Measurements from ENCODE around the gene RNASE7. TPM values are rescaled to one million over a fixed set of nuclear protein-coding genes. Genes with fewer than 3 reads are reported as not detected.

The RNASE7 gene
- total RNA-seq, 2 donors from 2014 or later = not detected

DNA sequence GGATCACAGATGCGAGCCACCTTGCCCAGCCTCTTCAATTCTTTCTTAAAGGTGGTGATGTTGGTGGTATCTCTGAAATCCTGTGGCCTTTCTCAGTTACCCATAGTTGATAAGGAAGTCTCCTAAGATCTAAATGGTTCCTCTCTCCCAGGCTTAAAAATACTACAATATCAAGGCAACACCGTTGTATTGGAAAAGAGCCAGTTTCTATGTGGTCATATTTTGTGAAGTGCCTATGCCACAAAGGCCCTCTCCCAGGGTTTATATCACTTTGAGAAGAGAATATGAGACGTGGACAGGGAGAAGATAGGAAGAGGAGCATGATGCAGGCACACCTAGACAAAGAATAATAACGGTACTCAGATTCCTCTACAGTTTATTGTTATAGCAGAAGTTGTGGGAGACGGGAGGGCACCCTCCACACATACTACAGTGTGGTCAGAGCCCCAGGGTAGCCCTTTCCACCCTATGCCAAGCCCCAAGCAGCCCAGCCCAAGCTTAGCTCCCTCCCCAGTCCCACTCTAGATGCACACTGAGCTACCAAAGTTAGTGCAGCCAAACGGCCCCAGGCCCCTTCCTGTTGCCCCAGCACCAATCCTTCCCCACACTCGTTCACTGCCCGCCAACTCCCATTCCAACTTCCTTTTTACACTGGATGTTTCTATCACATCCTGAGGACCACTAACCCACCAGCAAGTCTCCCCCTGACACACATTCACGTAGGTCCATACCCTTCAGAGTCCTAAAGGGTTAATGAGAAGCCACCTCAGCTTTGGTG is 25.6 kb upstream of the RNASE7 start:
- Mint-ChIP-seq H3K36me3 (no peaks in the 10 kb centered on the region), H3K27me3 (peaks cover 16 to 27% of the 10 kb centered on the region in 2 donors), H3K4me1 (ENCODE audit: low read depth in 2 of 2) (no peaks in the 10 kb centered on the region), H3K27ac (no peak overlapping the region), H3K9me3 (no peaks in the 10 kb centered on the region), H3K4me3 (no peak overlapping the region)
- no peak for DNase-seq (ENCODE audit: low spot score)
- ATAC-seq = no peak

DNA sequence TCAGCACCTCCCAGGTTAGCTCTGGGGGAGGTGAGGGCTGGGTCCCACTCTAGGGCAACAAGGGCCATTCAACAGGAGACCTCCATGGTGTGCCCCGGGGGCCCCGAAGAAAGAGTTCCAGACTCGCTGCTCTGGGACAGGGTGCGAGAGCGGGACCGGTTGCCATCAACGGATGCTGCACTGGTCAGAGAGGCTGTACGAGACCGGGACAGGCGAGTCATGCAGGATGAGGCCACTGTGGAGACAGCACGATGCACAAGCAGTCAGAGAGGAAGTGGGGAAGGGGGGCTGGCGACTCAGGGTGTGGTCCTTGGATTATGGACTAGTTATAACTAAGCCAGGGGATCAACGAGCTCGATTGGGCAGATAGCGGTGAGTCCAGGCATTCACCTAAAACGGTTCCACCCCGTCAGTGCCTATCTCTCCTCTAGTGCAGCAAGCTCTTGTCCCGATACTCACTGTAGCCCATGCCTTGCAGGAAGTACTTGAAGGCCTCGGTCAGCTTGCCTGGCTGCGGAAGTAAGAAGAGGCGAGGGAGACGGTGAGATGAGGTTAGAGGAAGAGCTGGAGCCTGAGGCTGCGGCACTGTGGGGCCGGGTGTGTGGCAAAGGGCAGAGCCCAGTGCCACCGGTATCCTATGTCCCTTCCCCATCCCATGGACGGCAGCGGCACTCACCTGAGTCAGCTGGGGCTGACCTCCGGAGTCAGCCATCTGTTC is 24.5 kb upstream of the RNASE7 start:
- Mint-ChIP-seq H3K27me3 (peaks cover 14 to 26% of the 10 kb centered on the region in 2 donors), H3K27ac (no peak overlapping the region), H3K9me3 (no peaks in the 10 kb centered on the region), H3K36me3 (no peaks in the 10 kb centered on the region), H3K4me1 (ENCODE audit: low read depth in 2 of 2) (peaks cover 0 to under 1% of the 10 kb centered on the region in 2 donors), H3K4me3 (no peak overlapping the region)
- ATAC-seq (no peak), DNase-seq (ENCODE audit: low spot score) (no peak)

DNA sequence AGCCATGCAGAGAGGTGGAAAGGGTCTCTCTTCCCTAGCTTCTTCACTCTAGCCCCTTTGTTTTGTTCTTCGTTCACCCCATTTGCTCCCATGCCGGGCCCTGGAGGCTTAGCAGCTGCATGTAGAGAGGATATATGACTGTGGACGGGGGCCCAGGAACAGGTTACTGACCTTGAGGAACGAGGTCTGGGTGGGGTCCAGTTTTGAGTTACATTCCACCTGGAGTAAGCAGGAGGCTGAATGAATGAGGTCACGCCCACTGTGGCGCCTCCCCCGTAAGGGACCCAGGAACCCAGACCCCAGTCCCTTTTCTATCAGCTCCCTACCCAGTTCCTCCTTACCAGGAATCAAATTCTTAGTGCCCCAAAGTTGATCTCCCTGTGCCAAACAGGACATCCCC is 23.9 kb upstream of the RNASE7 start:
- no peaks in the 10 kb centered on the region for H3K36me3 Mint-ChIP-seq
- H3K27ac Mint-ChIP-seq = no peak overlapping the region
- peaks cover 0 to 4% of the 10 kb centered on the region in 2 donors for H3K4me1 Mint-ChIP-seq (ENCODE audit: low read depth in 2 of 2)
- H3K27me3 Mint-ChIP-seq = peaks cover 13 to 28% of the 10 kb centered on the region in 2 donors
- H3K4me3 Mint-ChIP-seq = no peak overlapping the region
- DNase-seq (ENCODE audit: low spot score) (no peak), ATAC-seq (no peak)
- no peaks in the 10 kb centered on the region for H3K9me3 Mint-ChIP-seq

DNA sequence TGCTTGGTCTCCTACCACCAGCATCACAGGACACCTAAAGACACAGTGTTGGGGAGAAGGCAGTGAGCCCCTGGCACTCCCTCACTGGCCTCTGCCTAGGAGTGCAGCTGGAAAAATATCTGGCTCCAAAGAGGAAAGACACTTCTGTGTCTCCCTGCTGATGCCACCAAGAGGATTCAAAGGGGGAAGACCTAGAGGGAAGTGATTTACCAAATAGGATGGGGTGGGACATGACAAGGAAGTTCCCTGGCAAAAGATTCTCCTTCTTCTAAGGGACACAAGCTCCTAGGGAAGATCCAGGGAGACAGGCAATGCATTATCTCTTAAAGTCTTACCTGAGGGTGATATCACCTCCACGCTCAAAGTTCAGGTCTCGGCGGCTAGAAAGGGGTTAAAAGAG is 23.4 kb upstream of the RNASE7 start:
- ATAC-seq (no peak), DNase-seq (ENCODE audit: low spot score) (no peak)
- Mint-ChIP-seq H3K4me1 (ENCODE audit: low read depth in 2 of 2) (peaks cover 0 to 4% of the 10 kb centered on the region in 2 donors), H3K27me3 (peaks cover 13 to 26% of the 10 kb centered on the region in 2 donors), H3K9me3 (no peaks in the 10 kb centered on the region), H3K36me3 (no peaks in the 10 kb centered on the region), H3K4me3 (no peak overlapping the region), H3K27ac (no peak overlapping the region)

DNA sequence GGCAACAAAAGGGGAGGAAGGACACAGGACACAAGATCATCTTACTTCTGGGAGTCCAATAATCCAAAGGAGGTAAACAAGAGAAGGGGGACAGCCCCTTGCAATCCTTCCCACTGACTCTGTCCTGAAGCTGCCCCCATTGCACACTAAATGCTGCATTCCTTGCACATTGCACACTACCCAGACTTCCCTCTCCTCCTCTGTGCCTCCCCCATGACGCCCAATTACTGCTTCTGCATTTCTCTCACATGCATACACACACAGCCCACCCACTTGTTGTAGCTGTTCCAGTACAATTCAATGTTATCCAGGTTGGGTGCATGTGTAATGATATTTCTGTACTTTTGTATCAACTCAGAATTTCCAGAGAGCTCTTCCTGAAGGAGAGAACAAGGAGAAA is 22.8 kb upstream of the RNASE7 start:
- Mint-ChIP-seq H3K27me3 (peaks cover 10 to 20% of the 10 kb centered on the region in 2 donors), H3K9me3 (no peaks in the 10 kb centered on the region), H3K36me3 (no peaks in the 10 kb centered on the region), H3K27ac (no peak overlapping the region), H3K4me3 (no peak overlapping the region), H3K4me1 (ENCODE audit: low read depth in 2 of 2) (peaks cover 3 to 8% of the 10 kb centered on the region in 2 donors)
- DNase-seq (ENCODE audit: low spot score) (no peak), ATAC-seq (no peak)

DNA sequence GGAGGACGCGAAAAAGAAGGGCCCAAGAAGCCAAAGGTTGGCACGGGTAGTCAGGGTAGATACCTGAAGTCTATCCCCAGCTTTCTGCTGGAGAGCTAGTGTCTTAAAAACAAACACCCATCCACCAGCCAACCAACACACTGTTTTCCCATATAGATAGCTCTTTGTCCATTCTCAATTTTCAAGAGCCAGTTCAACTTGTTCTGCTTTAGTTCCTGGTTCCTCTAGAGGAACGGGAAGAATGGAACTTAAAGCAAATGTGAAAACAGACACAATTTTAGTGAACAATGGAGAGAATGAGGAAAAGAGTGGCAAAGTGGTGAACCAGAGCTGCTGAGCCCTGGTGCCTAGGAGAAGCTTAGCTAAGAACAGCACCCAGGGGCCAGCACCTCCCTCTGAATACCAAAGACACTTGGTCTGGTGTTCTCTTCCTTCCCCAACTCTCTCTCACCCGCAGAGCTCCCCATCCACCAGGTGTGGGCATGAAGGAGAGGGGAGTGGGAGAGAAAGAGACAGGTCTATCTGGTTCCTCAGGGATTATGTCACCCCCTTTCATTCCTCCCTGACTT is 21.1 kb upstream of the RNASE7 start:
- H3K36me3 Mint-ChIP-seq = no peaks in the 10 kb centered on the region
- no peak for DNase-seq (ENCODE audit: low spot score)

DNA sequence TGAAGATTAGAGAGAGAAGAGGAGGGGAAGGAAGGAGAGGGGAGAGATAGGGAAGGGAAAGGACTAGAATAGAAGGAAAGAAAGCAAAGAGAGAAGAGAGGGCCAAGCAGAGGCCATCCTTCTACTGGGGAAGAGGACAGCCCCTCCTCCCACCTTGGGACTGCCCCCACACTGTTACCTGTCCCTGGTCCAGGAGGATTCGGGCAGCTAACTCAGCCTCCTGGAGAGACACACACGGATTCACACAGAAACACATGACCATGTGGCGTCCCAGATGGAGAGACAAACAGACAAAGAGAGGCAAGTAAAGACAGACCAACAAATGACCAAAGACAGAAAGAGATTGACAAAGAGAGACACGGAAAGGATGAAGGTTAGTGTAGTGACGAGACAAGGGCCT is 19.5 kb upstream of the RNASE7 start:
- H3K36me3 Mint-ChIP-seq = no peaks in the 10 kb centered on the region
- peaks cover 5 to 10% of the 10 kb centered on the region in 2 donors for H3K4me1 Mint-ChIP-seq (ENCODE audit: low read depth in 2 of 2)
- DNase-seq (ENCODE audit: low spot score) = no peak
- ATAC-seq = no peak
- no peaks in the 10 kb centered on the region for H3K9me3 Mint-ChIP-seq
- peak overlapping the region; percentile 33 for H3K4me3 Mint-ChIP-seq
- no peak overlapping the region for H3K27ac Mint-ChIP-seq
- peaks cover 10 to 16% of the 10 kb centered on the region in 2 donors for H3K27me3 Mint-ChIP-seq

More for the DNA sequence above, 21.1 kb upstream of the RNASE7 start:
- Mint-ChIP-seq H3K9me3 (no peaks in the 10 kb centered on the region), H3K4me1 (ENCODE audit: low read depth in 2 of 2) (peaks cover 5 to 10% of the 10 kb centered on the region in 2 donors), H3K27ac (no peak overlapping the region), H3K4me3 (no peak overlapping the region), H3K27me3 (peaks cover 10 to 16% of the 10 kb centered on the region in 2 donors)
- no peak for ATAC-seq

DNA sequence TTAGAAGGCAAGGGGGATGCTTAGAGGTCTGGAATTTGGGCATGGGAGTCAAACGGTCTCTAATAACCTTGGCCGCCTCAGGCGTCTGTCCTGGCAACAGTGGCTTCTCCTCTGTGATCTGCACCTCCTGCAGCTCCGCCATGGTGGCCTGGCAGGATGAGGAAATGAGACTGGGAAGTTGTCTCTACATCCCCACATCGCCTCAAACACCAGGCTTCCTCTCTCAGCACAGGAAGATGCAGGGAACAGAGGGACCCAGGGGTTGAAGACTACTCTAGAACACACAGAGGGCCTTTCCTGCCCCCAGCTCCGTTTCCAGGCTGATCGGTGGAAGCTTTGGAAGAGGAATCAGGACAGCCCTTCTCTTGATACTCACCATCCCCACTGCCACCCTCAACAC is 19.0 kb upstream of the RNASE7 start:
- Mint-ChIP-seq H3K4me3 (peak overlapping the region; percentile 70), H3K9me3 (no peaks in the 10 kb centered on the region), H3K27me3 (peaks cover 10 to 16% of the 10 kb centered on the region in 2 donors), H3K36me3 (no peaks in the 10 kb centered on the region), H3K27ac (no peak overlapping the region), H3K4me1 (ENCODE audit: low read depth in 2 of 2) (peaks cover 5 to 10% of the 10 kb centered on the region in 2 donors)
- DNase-seq (ENCODE audit: low spot score) (no peak), ATAC-seq (no peak)

DNA sequence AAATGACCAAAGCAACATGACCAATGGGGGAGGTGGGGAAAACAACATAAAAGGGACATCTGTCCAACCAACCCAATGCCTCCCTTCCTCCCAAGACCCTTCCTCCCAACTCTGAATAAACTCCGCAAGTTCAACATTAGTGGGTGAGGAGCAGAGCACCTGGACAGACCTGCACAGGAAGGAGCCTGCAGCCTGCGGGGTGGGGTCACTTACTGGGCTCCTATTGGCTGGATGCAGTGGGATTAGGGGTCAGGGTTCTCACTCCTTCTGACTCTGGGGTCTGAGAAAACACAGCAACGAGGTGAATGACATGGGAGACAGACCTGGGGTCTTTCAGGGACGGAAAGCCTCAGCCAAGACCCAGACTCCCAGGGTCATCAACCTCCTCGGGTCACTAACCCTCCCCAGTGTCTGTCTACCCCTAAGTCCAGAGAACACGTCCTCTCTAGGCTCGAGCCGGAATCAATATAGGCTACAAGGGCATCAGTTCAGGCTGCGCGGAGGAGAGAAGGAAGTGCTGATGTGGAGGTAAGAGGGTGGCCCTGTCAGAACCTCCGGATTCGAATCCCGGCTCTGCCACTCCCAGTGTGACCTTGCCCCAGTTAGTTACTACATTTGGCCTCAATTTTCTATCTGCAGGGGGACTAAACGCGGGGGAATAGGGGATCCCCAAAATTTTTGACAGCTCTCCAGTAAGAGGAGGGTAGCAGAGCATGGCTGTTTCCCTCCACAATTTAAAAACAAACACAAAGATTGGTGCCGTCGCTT is 18.2 kb upstream of the RNASE7 start:
- no peak for DNase-seq (ENCODE audit: low spot score)
- peak in 1 of 2 donors; percentile 8 for ATAC-seq
- H3K36me3 Mint-ChIP-seq = no peaks in the 10 kb centered on the region
- no peaks in the 10 kb centered on the region for H3K9me3 Mint-ChIP-seq
- peaks cover 10 to 16% of the 10 kb centered on the region in 2 donors for H3K27me3 Mint-ChIP-seq
- no peak overlapping the region for H3K27ac Mint-ChIP-seq
- H3K4me1 Mint-ChIP-seq (ENCODE audit: low read depth in 2 of 2) = peaks cover 5 to 10% of the 10 kb centered on the region in 2 donors
- peak overlapping the region; percentile 70 for H3K4me3 Mint-ChIP-seq

DNA sequence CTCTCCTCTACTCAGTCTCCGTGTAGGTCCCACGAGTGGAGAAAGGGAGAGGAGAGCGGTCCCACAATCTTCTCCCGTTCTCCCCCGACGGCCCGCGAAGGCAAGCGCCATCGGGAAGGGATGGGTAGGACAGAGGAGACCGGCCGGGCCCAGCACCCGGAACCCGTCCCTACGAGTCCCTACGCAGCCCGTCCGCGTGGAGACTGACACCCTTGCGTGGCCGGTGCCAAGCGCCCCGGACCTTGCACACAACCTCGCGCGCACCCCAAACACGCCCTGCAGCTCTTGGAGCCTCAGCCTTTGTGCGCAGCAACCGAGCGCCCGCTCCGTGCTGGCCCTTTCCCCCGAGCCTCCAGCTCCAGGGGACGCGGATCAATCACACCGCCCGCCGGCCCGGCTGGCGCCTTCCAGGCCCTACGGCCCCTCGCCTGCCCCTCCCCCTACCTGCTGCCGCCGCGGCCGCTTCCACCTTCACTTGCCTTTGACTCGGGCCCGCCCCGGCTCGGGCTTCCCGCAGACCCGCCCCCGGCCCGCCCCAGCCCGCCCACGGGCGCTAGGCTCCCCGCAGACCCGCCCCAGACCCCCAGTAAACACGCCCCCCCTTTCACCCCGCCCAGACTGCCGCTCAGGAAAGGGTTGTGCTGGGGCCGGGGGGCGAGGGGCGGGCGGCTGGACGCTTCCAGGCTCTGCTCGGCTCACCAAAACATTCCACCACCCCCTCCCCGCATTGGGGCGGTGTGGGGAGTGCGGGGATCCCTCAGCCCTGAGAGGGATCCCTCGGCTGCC is 17.4 kb upstream of the RNASE7 start, which contains the start of gene NDRG2:
Gene NDRG2 (minus strand): TSS at position 477 of the 786 bp plus-strand sequence. CDS start 1,746 bp downstream, outside the sequence.
- peaks cover 10 to 16% of the 10 kb centered on the region in 2 donors for H3K27me3 Mint-ChIP-seq
- H3K27ac Mint-ChIP-seq = no peak within 1 kb of the TSS
- DNase-seq (ENCODE audit: low spot score) (peak; percentile 73), ATAC-seq (peak; percentile 85 to 87)
- no peaks in the 10 kb centered on the region for H3K9me3 Mint-ChIP-seq
- peak within 1 kb of the TSS; percentile 70 for H3K4me3 Mint-ChIP-seq
- H3K36me3 Mint-ChIP-seq = no peaks in the 10 kb centered on the region
- peaks cover 5 to 10% of the 10 kb centered on the region in 2 donors for H3K4me1 Mint-ChIP-seq (ENCODE audit: low read depth in 2 of 2)

DNA sequence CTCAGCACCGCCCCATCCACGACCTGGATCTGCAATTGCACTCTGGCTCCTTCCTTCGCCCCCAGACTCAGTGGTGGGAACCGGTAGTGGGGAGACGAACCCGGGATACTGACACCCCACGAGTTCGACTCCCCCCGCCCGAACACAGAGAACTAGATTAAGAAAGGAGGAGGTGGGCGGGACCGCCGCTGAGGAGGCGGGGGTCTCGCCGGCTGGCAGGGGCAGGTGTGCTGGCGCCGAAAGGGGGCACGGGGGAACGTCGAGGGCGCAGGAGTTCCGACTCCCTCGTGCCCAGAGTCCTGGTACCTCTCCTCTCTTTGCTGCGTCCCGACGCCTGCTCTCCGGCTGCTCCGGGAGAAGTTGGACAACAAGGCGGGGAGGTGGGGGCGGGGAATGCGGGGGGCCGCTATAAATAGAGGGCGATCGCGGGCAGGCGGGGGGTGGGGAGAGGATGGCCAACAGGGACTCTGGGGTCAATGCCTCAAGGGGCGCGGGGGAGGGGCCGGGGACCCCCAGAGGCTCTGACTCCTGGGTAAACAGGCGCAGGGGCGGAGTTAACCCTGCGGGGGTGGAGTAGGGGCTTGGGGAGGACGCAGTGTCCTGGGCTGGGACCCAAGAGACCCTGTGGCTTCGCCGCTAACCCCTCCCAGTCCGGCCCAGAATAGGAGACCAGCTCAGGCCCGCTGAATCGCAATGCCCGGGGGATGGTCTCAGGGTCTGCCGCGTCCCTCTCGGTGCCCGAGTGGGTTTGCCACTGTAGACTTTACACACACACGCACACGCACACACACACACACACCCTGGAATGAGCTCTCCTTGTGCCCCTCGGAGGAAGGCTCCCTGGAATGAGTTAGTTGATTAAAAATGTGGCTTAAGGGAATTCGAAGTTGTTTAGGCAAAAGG is 16.5 kb upstream of the RNASE7 start:
- H3K27ac Mint-ChIP-seq = no peak overlapping the region
- ATAC-seq (no peak), DNase-seq (ENCODE audit: low spot score) (no peak)
- peaks cover 12 to 16% of the 10 kb centered on the region in 2 donors for H3K27me3 Mint-ChIP-seq
- no peaks in the 10 kb centered on the region for H3K9me3 Mint-ChIP-seq
- peak overlapping the region; percentile 50 for H3K4me3 Mint-ChIP-seq
- H3K4me1 Mint-ChIP-seq (ENCODE audit: low read depth in 2 of 2) = peaks cover 5 to 10% of the 10 kb centered on the region in 2 donors
- H3K36me3 Mint-ChIP-seq = no peaks in the 10 kb centered on the region
